Stimulated activated naive CD8-positive, alpha-beta T cell treated with anti-CD3 and anti-CD28 coated beads, Interleukin-15, amount 100 ng/mL, for 72 hours (primary cell): ENCODE measurements around the gene AGPAT1.
"Not testable (repeated sequence)": the region's sequence is repeated elsewhere in the genome, so short reads cannot be mapped to it uniquely, and the experiment has no call there.

ENCODE experiments used
- ATAC-seq: fragments of 150-1000 bp; cut with Tn5 transposase; 2 replicates; pipeline ENCODE4 v1.10.0; 2021; ENCODE audit warnings: mild to moderate bottlenecking, moderate library complexity
- DNase-seq, 2 donors: peaks; one replicate each; pipeline ENCODE4 v3.0.0; 2021 to 2022
- H3K27ac Mint-ChIP-seq, 2 donors: one replicate each; pipeline ENCODE4 v1.8.0; 2022; ENCODE audit warnings: mild to moderate bottlenecking in 2 of 2, mixed read lengths in 2 of 2, moderate library complexity in 2 of 2
- H3K27me3 Mint-ChIP-seq: one replicate; pipeline ENCODE4 v1.8.0; 2022; ENCODE audit warnings: mixed read lengths
- H3K4me1 Mint-ChIP-seq: one replicate; pipeline ENCODE4 v1.8.0; 2022; ENCODE audit warnings: mild to moderate bottlenecking, mixed read lengths
- H3K4me3 Mint-ChIP-seq, 2 donors: one replicate each; pipeline ENCODE4 v1.8.0; 2022; ENCODE audit warnings: mild to moderate bottlenecking in 2 of 2, mixed read lengths in 2 of 2, moderate library complexity in 1 of 2
- H3K9me3 Mint-ChIP-seq, 2 donors: one replicate each; pipeline ENCODE4 v1.8.0; 2022; ENCODE audit warnings: mixed read lengths in 2 of 2

AGPAT1 gene, protein sequence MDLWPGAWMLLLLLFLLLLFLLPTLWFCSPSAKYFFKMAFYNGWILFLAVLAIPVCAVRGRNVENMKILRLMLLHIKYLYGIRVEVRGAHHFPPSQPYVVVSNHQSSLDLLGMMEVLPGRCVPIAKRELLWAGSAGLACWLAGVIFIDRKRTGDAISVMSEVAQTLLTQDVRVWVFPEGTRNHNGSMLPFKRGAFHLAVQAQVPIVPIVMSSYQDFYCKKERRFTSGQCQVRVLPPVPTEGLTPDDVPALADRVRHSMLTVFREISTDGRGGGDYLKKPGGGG

DNA sequence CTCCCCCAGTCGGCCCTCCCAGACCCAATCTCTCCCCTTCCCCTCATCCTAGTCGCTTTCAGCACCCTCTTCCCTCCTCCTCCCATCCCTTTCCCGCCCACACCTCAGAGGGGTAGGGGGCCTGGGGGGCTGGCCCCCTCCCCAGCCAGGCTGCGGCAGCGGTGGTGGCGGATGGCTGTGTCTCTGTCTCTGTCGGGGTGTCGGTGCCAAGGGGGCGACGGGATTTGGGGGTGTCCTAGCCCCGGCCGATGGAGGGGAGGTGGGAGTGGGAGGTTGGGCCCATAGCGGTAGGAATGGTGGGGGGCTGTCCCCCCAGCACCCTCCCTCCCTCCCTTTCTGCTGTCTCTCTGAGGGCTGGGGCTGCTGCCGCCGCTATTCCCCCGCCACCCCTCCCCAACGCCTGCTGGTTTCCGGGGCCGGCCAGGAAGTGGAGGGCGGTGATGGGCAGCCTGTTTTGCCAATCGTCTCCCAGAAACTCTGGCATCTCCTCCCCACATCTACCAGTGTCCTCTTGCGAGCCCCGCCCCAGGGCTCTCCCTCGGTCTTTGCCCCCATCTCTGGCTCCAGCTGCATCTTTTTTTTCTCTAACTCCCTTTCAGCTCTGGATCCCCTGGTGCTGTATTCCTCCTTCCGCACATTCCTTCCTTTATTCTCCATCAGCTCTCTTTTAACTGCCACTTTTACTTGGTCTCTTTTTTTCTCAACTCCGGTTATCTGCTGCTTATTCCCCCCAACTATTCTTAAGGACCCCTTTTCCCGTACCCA lies at the start of gene AGPAT1:
AGPAT1 (minus strand) TSS at position 374 of the 765 bp plus-strand sequence. CDS start 4,588 bp downstream, outside the sequence.
- H3K9me3 Mint-ChIP-seq, result no peaks in the 10 kb centered on the region
- peak within 1 kb of the TSS; percentile 86 to 94 for H3K4me3 Mint-ChIP-seq
- ATAC-seq (peak; percentile 64), DNase-seq (peak; percentile 96 to 97)
- no peaks in the 10 kb centered on the region for H3K27me3 Mint-ChIP-seq
- H3K4me1 Mint-ChIP-seq, result peaks cover 70% of the 10 kb centered on the region
- H3K27ac Mint-ChIP-seq, result peak within 1 kb of the TSS; percentile 96 to 98

DNA sequence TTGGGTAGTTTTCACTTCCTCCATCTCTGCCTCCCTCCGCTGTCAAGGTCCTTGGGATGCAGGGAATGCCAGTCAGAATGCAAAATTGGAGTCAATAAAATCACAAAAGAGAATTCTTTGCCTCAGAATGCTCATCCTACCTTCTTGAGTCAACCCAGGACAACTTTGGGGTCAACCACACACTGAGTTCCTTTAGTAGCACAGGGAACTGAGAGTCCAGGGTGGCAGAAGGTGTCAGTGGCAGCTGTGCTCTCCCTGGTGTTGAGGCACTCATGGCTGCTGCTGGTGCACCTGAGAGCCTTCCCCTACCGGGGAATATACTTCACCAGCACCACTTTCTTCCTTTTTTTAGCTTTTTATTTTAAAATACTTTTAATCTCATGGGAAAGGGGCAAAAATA lies 48.8 kb upstream of the AGPAT1 start:
- Mint-ChIP-seq H3K4me1 (peaks cover 19% of the 10 kb centered on the region), H3K27ac (no peak overlapping the region), H3K27me3 (peaks cover 1% of the 10 kb centered on the region), H3K4me3 (no peak overlapping the region), H3K9me3 (no peaks in the 10 kb centered on the region)
- DNase-seq (no peak), ATAC-seq (no peak)

DNA sequence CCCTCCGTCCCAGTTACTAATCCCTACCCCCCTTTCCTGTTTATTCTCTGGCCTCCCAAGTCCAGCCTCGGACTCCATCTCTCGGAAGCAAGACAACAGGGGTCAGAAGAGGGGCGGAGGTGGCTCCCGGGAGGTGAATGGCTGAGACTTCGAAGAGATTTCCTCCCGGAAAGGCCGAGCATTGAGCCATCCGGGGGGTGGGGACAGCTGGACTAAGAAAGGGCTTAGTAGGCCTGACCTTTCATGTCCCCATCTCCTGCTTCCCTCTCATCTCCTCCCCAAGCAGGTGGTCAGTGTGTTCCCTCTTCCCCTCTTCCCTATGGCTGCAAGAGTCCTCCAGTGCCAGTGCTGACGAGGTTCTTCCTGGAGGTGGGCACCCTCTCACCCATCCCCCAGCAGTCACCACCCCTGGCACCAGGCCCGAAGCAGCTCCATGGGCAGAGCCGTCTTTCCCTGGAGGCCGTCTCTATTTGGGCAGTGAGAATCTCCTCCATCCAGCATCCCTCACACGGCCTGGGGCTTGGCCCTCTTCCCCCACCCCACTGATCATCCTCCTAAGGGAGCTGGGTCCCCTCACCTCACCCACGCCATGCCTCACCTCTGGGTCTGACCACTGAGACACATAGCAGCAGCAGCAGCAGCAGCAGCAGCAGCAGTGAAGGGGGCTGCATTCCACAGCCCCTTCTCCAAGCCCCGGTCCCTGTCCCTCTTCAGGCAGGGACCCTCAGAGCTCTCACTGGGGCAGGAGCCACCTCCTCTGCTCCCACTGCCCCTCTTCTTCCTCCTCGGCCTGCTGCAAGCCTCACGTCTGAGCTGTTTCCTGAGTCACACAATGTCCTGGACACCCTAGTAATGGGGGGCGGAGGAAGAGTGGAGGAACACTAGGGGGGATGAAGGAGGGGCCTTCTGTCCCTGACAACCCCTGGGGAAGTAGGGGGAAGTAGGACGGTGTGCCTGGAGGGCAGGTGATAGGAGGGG lies 47.7 kb upstream of the AGPAT1 start, which contains the start of gene NOTCH4:
NOTCH4 (minus strand) TSS at position 810 of the 978 bp plus-strand sequence; CDS start at position 671, 139 bp downstream.
- H3K9me3 Mint-ChIP-seq, result no peaks in the 10 kb centered on the region
- H3K4me3 Mint-ChIP-seq, result no peak within 1 kb of the TSS
- no peak for DNase-seq
- H3K27me3 Mint-ChIP-seq, result peaks cover 6% of the 10 kb centered on the region
- H3K4me1 Mint-ChIP-seq, result peaks cover 19% of the 10 kb centered on the region
- ATAC-seq, result no peak
- H3K27ac Mint-ChIP-seq, result peak within 1 kb of the TSS; percentile 61 to 71

DNA sequence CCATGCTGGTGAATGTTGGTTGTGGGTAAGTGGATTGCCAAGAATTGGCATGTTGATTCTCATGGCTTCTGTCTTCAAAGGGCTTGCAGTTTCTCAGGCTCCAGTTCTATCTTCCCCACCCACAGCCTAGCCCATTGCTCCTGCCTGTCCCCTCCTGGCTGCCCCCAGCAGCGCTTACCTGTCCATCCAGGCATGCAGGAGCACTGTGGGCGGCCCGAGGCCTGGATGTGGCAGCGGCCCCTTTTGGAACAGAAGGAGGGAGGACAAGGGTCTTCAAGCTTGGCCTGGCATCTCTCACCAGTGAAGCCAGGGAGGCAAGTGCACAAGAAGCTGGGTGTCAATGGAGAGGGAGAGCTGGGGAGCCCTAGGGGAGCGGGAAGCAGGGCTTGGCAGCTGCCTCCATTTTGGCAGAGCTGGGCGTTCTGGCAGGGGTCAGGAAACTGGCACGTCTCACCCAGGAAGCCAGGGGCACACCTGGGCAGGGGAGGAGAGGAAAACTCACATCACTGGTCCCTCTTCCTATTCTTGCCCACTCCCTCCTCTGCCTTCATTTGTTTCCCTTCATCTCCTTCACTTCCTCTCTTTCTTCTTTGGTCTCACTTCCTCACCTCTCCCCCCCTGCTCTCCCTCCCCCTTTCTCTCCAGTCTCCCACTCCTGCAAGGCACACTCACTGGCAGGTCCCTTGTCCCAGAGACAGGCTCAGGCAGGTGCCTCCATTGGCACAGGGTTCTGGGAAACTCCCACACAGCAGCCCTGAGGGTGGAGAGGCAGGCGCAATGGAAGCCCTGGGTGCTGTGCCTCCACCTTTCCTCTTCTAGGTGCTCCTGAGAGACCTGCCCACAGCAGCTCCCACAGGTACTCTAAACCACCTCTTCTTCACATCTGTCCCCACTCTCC lies 46.7 kb upstream of the AGPAT1 start:
- no peaks in the 10 kb centered on the region for H3K9me3 Mint-ChIP-seq
- H3K27ac Mint-ChIP-seq, result peak overlapping the region; percentile 61 to 71
- peaks cover 19% of the 10 kb centered on the region for H3K4me1 Mint-ChIP-seq
- no peak overlapping the region for H3K4me3 Mint-ChIP-seq
- DNase-seq, result no peak
- peaks cover 6% of the 10 kb centered on the region for H3K27me3 Mint-ChIP-seq
- ATAC-seq, result no peak

DNA sequence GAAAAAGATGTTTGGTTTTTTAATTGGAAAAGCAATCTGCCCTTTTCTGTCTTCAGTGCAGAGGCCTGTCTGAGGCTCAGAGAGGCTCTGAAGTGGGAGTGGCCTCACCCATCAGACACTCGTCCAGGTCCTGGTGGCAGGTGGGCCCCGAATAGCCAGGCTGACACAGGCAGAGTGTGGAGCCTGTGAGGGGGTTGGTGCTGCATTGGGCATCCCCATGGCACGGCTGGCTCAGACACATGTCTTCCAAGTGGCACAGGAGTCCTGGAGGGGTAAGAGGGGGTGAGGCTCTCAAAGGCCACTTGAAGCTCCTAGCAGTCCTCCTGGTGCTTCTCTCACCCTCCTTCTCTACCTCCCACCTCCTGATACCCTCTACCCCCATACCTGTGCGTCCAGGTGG lies 44.1 kb upstream of the AGPAT1 start:
- ATAC-seq, result no peak
- H3K27ac Mint-ChIP-seq, result peak overlapping the region in 1 of 2 donors; percentile 22
- H3K27me3 Mint-ChIP-seq, result peaks cover 6% of the 10 kb centered on the region
- no peak for DNase-seq
- no peak overlapping the region for H3K4me3 Mint-ChIP-seq
- no peaks in the 10 kb centered on the region for H3K9me3 Mint-ChIP-seq
- H3K4me1 Mint-ChIP-seq, result peaks cover 19% of the 10 kb centered on the region

DNA sequence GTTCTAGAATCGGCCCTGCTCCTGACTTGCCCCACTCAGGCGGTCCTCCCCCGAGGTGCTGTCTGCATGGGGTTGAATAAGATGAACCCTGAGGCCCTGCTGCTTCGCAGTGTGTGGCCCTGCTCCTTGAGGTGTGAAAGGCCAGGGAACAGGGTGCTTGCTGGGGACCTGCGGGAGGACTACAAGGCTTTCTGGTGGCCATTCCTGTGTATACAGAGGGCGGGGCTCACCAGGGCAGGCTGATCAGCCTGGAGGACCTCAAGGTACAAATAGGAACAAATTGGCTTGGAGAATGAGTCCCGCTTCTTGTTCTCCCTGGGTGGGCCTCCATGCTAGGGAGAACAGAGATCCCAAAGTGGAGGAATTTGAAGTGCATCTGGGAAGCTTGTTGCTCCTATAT lies 42.3 kb upstream of the AGPAT1 start:
- DNase-seq (no peak), ATAC-seq (no peak)
- H3K27ac Mint-ChIP-seq, result no peak overlapping the region
- peaks cover 6% of the 10 kb centered on the region for H3K27me3 Mint-ChIP-seq
- H3K4me3 Mint-ChIP-seq, result no peak overlapping the region
- peaks cover 11% of the 10 kb centered on the region for H3K4me1 Mint-ChIP-seq
- no peaks in the 10 kb centered on the region for H3K9me3 Mint-ChIP-seq

DNA sequence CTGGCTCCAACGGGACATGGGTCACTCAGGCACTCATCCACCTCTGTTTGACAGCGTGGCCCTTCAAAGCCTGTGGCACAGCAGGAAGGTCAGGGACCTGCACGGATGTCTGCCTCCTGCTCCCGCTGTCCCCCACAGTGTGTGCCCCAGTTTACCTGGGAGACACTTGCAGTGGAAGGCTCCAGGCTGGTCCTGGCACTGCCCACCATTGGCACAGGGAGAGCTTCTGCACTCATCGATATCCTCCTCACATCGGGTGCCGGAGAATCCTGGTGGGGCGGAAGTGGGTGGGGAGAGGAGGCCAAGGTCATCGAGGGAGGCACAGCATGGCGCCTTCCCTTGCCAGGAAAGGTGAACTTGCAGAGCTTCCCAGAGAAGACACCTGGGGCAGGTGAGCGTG lies 41.1 kb upstream of the AGPAT1 start:
- Mint-ChIP-seq H3K4me1 (no peaks in the 10 kb centered on the region), H3K27ac (peak overlapping the region in 1 of 2 donors; percentile 20), H3K27me3 (peaks cover 6% of the 10 kb centered on the region), H3K4me3 (no peak overlapping the region), H3K9me3 (no peaks in the 10 kb centered on the region)
- DNase-seq (no peak), ATAC-seq (no peak)

DNA sequence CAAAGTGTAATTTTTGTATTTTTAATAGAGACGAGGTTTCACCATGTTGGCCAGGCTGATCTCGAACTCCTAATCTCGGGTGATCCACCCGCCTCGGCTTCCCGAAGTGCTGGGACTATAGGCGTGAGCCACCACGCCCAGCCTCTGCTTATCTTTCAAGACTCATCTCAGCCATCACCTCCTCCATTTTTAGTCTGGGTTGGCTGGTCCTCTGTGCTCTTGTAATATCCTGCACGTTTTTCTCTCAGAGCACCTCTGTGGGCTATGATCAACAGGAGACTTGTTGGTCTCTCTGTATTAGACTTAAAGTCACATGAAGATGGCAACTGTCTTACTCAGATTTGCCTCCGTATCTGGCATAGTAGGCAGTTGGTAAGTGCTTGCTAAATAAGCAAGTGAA lies 40.4 kb upstream of the AGPAT1 start:
- DNase-seq (no peak), ATAC-seq (no peak)
- Mint-ChIP-seq H3K4me3 (no peak overlapping the region), H3K27ac (no peak overlapping the region), H3K27me3 (peaks cover 6% of the 10 kb centered on the region), H3K4me1 (no peaks in the 10 kb centered on the region), H3K9me3 (no peaks in the 10 kb centered on the region)

DNA sequence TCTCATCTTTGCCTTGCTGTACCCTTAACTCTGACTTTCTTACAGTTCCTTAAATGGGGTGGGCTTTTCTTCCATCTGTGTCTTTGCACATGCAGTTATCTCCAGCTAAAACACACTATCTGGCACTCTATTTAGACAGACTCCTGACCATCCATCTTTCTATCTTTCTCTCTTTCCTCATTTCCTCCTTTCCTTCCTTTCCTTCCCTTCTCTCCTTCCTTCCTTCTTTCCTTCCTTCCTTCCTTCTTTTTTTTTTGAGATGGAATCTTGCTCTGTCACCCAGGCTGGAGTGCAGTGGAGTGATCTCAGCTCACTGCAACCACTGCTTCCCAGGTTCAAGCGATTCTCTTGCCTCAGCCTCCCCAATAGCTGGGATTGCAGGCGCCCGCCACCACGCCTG lies 39.7 kb upstream of the AGPAT1 start:
- ATAC-seq (no peak), DNase-seq (no peak)
- Mint-ChIP-seq H3K4me3 (no peak overlapping the region), H3K4me1 (no peaks in the 10 kb centered on the region), H3K9me3 (no peaks in the 10 kb centered on the region), H3K27me3 (peaks cover 6% of the 10 kb centered on the region), H3K27ac (no peak overlapping the region)

DNA sequence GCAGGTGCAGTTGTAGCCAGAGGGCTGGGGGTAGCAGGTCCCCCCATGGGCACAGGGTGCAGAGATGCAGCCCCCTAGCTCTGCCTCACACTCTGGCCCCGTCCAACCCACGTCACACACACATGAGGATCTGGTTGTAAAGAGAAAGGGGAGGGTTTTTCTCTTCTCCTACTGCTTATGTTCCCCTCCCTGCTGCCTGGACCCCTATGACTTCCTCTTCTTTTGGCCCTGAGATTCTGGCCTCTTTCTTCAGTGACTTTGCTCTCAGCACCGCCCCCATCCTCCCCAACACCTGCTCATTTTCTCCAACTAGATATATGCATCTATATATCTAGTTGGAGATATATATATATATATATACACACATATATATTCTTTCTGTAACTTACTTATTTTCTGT lies 38.2 kb upstream of the AGPAT1 start:
- Mint-ChIP-seq H3K4me3 (no peak overlapping the region), H3K4me1 (no peaks in the 10 kb centered on the region), H3K9me3 (no peaks in the 10 kb centered on the region), H3K27ac (peak overlapping the region in 1 of 2 donors; percentile 82), H3K27me3 (no peaks in the 10 kb centered on the region)
- ATAC-seq, result no peak
- DNase-seq, result no peak

DNA sequence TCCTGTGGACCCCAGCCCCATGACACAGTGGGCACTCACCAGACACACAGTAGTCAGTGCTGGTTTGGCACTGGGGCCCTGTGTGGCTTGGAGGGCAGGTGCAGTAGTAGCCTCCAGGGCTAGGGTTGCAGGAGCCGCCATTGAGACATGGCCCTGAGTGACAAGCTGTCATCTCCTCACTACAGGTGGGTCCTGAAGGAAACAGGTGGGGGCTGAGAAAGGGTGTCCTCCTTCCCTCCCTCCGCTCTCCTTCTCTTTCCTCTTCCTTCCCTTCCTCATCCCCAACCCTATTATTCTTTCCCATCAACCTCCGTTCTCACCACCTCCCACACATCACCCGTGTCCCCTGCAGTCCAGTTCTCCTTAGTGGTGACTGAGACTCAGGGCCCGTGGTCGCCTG lies 37.8 kb upstream of the AGPAT1 start:
- ATAC-seq (no peak), DNase-seq (no peak)
- no peaks in the 10 kb centered on the region for H3K9me3 Mint-ChIP-seq
- no peak overlapping the region for H3K4me3 Mint-ChIP-seq
- no peaks in the 10 kb centered on the region for H3K4me1 Mint-ChIP-seq
- H3K27ac Mint-ChIP-seq, result no peak overlapping the region
- H3K27me3 Mint-ChIP-seq, result no peaks in the 10 kb centered on the region

DNA sequence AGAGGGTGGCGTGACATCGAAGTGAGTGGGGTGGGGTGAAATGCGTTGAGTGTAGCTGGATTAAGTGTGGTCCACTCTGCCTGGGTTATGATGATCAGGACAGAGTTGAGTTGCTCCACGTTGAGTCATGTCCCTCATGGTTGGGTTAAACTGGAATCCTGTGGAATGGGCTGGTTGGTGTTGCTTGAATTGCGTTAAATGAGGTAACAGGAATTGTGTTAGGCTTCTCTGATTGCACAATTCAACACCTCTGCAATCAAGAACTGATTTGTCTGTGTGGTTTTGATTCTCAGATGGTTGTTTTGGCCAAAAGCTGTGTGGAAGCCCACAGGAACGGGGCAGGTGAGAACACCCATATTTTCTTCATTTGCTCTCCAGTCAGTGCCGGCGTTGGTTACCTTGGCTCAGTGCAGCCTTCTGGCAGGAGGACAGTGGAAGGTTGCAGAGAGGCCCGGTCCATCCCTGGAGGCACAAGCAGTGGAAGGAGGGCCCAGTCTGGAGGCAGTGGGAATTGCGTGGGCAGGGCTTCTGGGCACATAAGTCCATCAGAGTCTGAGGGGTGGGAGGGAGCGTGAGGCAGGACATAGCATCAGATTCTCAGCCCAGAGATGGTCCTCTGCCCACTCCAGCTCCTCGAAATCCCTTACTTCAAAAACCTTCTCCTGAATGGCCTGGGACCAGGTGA lies 36.3 kb upstream of the AGPAT1 start:
- Mint-ChIP-seq H3K9me3 (no peaks in the 10 kb centered on the region), H3K4me1 (no peaks in the 10 kb centered on the region), H3K27ac (no peak overlapping the region), H3K27me3 (no peaks in the 10 kb centered on the region), H3K4me3 (no peak overlapping the region)
- no peak for DNase-seq
- ATAC-seq, result no peak

DNA sequence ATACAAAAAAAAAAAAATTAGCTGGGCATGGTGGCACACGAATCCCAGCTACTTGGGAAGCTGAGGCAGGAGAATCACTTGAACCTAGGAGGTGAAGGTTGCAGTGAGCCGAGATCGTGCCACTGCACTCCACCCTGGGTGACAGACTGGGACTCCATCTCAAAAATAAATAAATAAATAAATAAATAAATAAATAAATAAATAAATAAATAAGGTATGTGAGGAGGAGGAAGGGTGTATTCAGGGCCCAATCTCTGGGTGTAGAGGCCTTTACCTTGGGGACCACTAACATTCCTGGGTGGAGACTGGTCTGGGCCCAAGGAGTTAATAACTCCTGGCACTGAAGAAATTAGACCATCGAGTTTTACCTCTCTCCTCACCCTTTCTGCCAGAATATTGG lies 35.5 kb upstream of the AGPAT1 start:
- not testable (repeated sequence) for H3K27me3 Mint-ChIP-seq, H3K27ac Mint-ChIP-seq, DNase-seq, ATAC-seq, H3K9me3 Mint-ChIP-seq, H3K4me1 Mint-ChIP-seq, H3K4me3 Mint-ChIP-seq

DNA sequence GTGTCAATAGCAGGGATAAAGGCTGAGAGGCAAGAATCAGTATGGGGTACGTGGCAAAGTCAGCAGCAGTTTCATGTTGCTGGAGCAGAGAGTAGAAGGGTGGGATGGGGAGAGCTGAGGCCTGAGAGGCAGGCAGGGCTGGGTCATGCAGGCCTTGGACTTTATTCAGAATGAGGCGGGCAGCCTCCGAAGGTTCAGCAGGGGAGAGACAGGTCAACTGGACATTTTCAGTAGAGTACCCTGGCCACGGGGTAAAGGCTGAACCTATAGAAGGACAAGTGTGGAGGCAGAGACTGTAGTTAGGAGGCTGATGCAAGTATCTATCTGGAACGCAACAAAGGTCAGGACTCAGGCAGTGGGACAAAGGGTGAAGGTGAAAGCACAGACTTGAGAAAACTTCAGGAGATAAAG lies 34.3 kb upstream of the AGPAT1 start:
- Mint-ChIP-seq H3K4me1 (no peaks in the 10 kb centered on the region), H3K27ac (no peak overlapping the region), H3K9me3 (no peaks in the 10 kb centered on the region), H3K4me3 (no peak overlapping the region), H3K27me3 (no peaks in the 10 kb centered on the region)
- ATAC-seq (no peak), DNase-seq (no peak)
